Measurements from ENCODE around the gene RET. TPM values are rescaled to one million over a fixed set of nuclear protein-coding genes. Genes with fewer than 3 reads are reported as not detected.

The RET gene
- total and polyA plus RNA-seq, 2 of the 8 experiments (the other 6 are each of a cell fraction or from before 2014, with no cell fraction given) = 6.7 to 8.4 TPM

DNA sequence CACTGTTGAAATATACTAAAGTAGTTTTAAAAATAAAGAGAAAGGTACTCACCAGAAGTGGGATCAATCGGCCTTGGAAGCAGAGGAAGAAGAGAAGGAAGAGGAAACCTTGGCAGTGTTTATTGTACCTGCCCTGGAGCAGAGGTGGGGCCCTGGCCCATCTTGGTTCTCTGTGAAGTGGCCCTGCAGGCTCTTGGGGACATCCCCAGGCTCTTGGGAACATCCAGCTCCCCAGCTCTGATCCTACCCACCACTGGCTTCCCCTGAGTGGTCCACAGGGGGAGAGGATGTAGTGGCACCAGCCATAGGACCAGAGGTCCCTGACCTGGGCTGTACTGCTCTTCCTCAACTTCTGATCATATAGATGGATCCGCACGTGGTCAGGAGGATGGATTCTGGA is 22.3 kb upstream of the RET start:
- TF ChIP-seq RFX5 (IDR thresholded peaks at IDR 0.05; ENCODE audit: borderline replicate concordance, low read depth, low read length) (no peak), POLR2A (IDR thresholded peaks at IDR 0.05; ENCODE audit: control extremely low read depth in 1 of 2, low read depth in 2 of 2, low read length in 2 of 2) (no peak), HDAC6 (IDR thresholded peaks at IDR 0.05; ENCODE audit: low read depth, low read length) (no peak), RNF2 (IDR thresholded peaks at IDR 0.05; ENCODE audit: borderline replicate concordance, low read depth, low read length, missing control alignments, poor library complexity, severe bottlenecking) (no peak), NRF1 (IDR thresholded peaks at IDR 0.05; ENCODE audit: low read depth, low read length) (no peak), CREB1 (IDR thresholded peaks at IDR 0.05) (no peak), TAF7 (optimal IDR thresholded peaks at IDR 0.05; ENCODE audit: borderline replicate concordance, low read depth, low read length) (no peak), BACH1 (IDR thresholded peaks at IDR 0.05; ENCODE audit: low read length) (no peak), ZNF274 (IDR thresholded peaks at IDR 0.05; ENCODE audit: borderline replicate concordance, extremely low read depth, low read length) (no peak), JUND (IDR thresholded peaks at IDR 0.05; ENCODE audit: low read length) (no peak), CHD2 (IDR thresholded peaks at IDR 0.05; ENCODE audit: low read length) (no peak), FOSL1 (IDR thresholded peaks at IDR 0.05; ENCODE audit: insufficient read depth, low read depth, low read length) (no peak), BCL11A (IDR thresholded peaks at IDR 0.05; ENCODE audit: low read depth in 2 of 2, low read length in 2 of 2) (no peak)
- TF ChIP-seq, protein P1, sequence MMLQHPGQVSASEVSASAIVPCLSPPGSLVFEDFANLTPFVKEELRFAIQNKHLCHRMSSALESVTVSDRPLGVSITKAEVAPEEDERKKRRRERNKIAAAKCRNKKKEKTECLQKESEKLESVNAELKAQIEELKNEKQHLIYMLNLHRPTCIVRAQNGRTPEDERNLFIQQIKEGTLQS (IDR thresholded peaks at IDR 0.05; ENCODE audit: insufficient read depth, low read depth, low read length) = no peak
- TF ChIP-seq, protein P2, sequence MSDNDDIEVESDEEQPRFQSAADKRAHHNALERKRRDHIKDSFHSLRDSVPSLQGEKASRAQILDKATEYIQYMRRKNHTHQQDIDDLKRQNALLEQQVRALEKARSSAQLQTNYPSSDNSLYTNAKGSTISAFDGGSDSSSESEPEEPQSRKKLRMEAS (IDR thresholded peaks at IDR 0.05) = no peak
- 95% methylated on average over 3 of the region's 3 CpGs; no CpG with 5 or more reads in 1 of the 2 experiments for WGBS, 2 experiments (ENCODE audit: extremely low coverage in 1 of 2, insufficient coverage in 1 of 2, insufficient read length in 1 of 2, insufficient replicate concordance in 2 of 2, low coverage in 1 of 2, low lambda C conversion rate in 2 of 2, missing lambda C conversion rate in 1 of 2)

More for the DNA sequence above, 22.3 kb upstream of the RET start:
- no peaks in the 10 kb centered on the region for H3K27me3 ChIP-seq (replicated peaks in 1 of 4; ENCODE audit: control insufficient read depth in 3 of 4, extremely low read depth in 1 of 4, insufficient read depth in 3 of 4, low read length in 3 of 4)
- ChIA-PET POLR2A (ENCODE audit: partially characterized antibody) (interaction anchor here (1.1 kb wide), 1 partner anchor 10 kb away, joined by 3 read pairs; no protein-coding TSS in a partner anchor), CTCF (ENCODE audit: partially characterized antibody) (interaction anchor here (1.0 to 1.6 kb wide), 6 partner anchors 9 to 191 kb away, joined by 3 to 4 read pairs (median 3); no protein-coding TSS in a partner anchor)
- no peak overlapping the region for H2BK120ac ChIP-seq (replicated peaks; ENCODE audit: low read depth, low read length)
- H3K9me3 ChIP-seq (ENCODE audit: insufficient read depth in 2 of 2, low read depth in 1 of 2, low read length in 1 of 2) = no peaks in the 10 kb centered on the region
- H3K18ac ChIP-seq (ENCODE audit: extremely low read depth, low read length) = no peak overlapping the region
- no peak overlapping the region for H3K4ac ChIP-seq (replicated peaks; ENCODE audit: insufficient read length, low read depth, low read length)
- H3K36me3 ChIP-seq (ENCODE audit: control insufficient read depth in 2 of 4, insufficient read depth in 4 of 4, low read length in 3 of 4) = no peaks in the 10 kb centered on the region
- no peak overlapping the region for H3K27ac ChIP-seq (ENCODE audit: low read depth, low read length)
- no peak overlapping the region for H3K23ac ChIP-seq (ENCODE audit: insufficient read length)
- DNase-seq (ENCODE audit: low read depth in 1 of 2, low spot score in 2 of 2) (no peak), FAIRE-seq (no peak)
- no peak overlapping the region for H3K56ac ChIP-seq (replicated peaks; ENCODE audit: insufficient read length, low read depth, low read length)
- H3K4me3 ChIP-seq (ENCODE audit: extremely low read depth in 1 of 4, insufficient read depth in 2 of 4, low read depth in 3 of 4, low read length in 4 of 4) = no peak overlapping the region
- no peak overlapping the region for H3K14ac ChIP-seq (ENCODE audit: insufficient read length)
- H2BK15ac ChIP-seq (ENCODE audit: low read length) = no peak overlapping the region
- no peak overlapping the region for H3K4me2 ChIP-seq (ENCODE audit: insufficient read depth in 1 of 2, low read depth in 2 of 2, low read length in 2 of 2)
- no peak overlapping the region for H4K5ac ChIP-seq (ENCODE audit: insufficient read length, low read depth, low read length)
- H2BK12ac ChIP-seq (ENCODE audit: low read depth, low read length) = no peak overlapping the region
- no peaks in the 10 kb centered on the region for H4K20me1 ChIP-seq (replicated peaks in 1 of 2; ENCODE audit: control insufficient read depth in 1 of 2, insufficient read depth in 2 of 2, low read length in 2 of 2)
- H2AK5ac ChIP-seq (ENCODE audit: low read depth, low read length) = no peak overlapping the region
- H3K79me1 ChIP-seq (ENCODE audit: low read depth, low read length) = no peaks in the 10 kb centered on the region
- H2BK5ac ChIP-seq (ENCODE audit: low read depth, low read length) = no peak overlapping the region
- no peak overlapping the region for H2AFZ ChIP-seq (ENCODE audit: low read length)
- H4K91ac ChIP-seq (replicated peaks; ENCODE audit: insufficient read length, low read length) = no peak overlapping the region
- H3K23me2 ChIP-seq (ENCODE audit: low read depth, low read length) = no peaks in the 10 kb centered on the region
- no peak overlapping the region for H3K9ac ChIP-seq (replicated peaks in 1 of 4; ENCODE audit: extremely low read depth in 1 of 4, low read depth in 3 of 4, low read length in 3 of 4)
- H2BK20ac ChIP-seq (ENCODE audit: low read length) = no peak overlapping the region
- no peaks in the 10 kb centered on the region for H3K79me2 ChIP-seq (ENCODE audit: control insufficient read depth in 1 of 2, insufficient read depth in 2 of 2, low read length in 2 of 2)
- H3K4me1 ChIP-seq (replicated peaks in 1 of 4; ENCODE audit: control insufficient read depth in 3 of 4, insufficient read depth in 4 of 4, low read length in 3 of 4) = no peaks in the 10 kb centered on the region; a peak in 1 of 7 replicates
- H4K8ac ChIP-seq (ENCODE audit: extremely low read depth, insufficient read depth, low read length) = no peak overlapping the region; the same call in 1 of the 2 replicates

Data from H1 (cell line).